A673 (cell line): ENCODE data around the gene DHPS.

Experiments used
- CTCF ChIP-seq: fragments of 300-800, 200-600 bp; sonication (generic); conservative IDR thresholded peaks from 2 replicates; pipeline ENCODE4 v1.5.1; 2017; ENCODE audit warnings: low read depth, mild to moderate bottlenecking, antibody characterized with exemption, low read length, moderate library complexity, mixed read lengths
- EZH2 ChIP-seq: fragments of 200-600 bp; sonication (generic); IDR thresholded peaks from 2 replicates; pipeline ENCODE4 v1.6.1; 2017; ENCODE audit warnings: borderline replicate concordance, low read depth, mild to moderate bottlenecking, mixed read lengths, antibody characterized with exemption, low read length; ENCODE audit not compliant: poor library complexity, severe bottlenecking

GRCh38 chr19:12727745-12728433 is 46.2 kb upstream of the DHPS start:
- TF ChIP-seq EZH2 (no peak), CTCF (no peak)
